PC-9 (cell line): ENCODE measurements around the gene SLC39A13. TPM values are rescaled to one million over a fixed set of nuclear protein-coding genes. Genes with fewer than 3 reads are reported as not detected.

Experiments
- BruUV-seq: library from RNA; stranded (reverse); fragments of 400-500 nt; replicated peaks from 2 replicates; lab custom pipeline; 2021; lab: Mats Ljungman, UMichigan
- CTCF ChIA-PET: fragments of 300-600 bp; sonication (Branson Sonifier 250); formaldehyde crosslinking; loops from one replicate; lab custom pipeline; 2022; ENCODE audit warnings: antibody characterized with exemption; lab: Charles Lee
- POLR2A ChIA-PET: fragments of 300-600 bp; sonication (Branson Sonifier 250); formaldehyde crosslinking; loops from one replicate; lab custom pipeline; 2022; ENCODE audit warnings: antibody characterized with exemption; ENCODE audit not compliant: unreplicated experiment; lab: Charles Lee
- DNase-seq, 2 experiments: peaks; one replicate each; pipeline versions ENCODE4 v3.0.0 to v3.0.0-alpha.2; 2015 to 2022; ENCODE audit warnings: mixed read lengths in 1 of 2
- H2AFZ ChIP-seq: fragments of 200-600 bp; sonication (generic); 2 replicates; pipeline ENCODE4 v1.8.1; 2017; ENCODE audit warnings: antibody characterized with exemption
- H3F3A ChIP-seq: fragments of 200-600 bp; sonication (generic); 2 replicates; pipeline ENCODE4 v1.8.1; 2017; ENCODE audit warnings: antibody characterized with exemption, mild to moderate bottlenecking, low read depth; ENCODE audit not compliant: insufficient read depth
- H3K27ac ChIP-seq: fragments of 200-600 bp; sonication (generic); 2 replicates; pipeline ENCODE4 v1.6.1; 2016; ENCODE audit warnings: mixed run types
- H3K27me3 ChIP-seq: fragments of 200-600 bp; sonication (generic); 2 replicates; pipeline ENCODE4 v1.6.1; 2016; ENCODE audit warnings: low read depth, mixed run types; ENCODE audit not compliant: insufficient read depth
- H3K36me3 ChIP-seq: fragments of 200-600 bp; sonication (generic); 2 replicates; pipeline ENCODE4 v1.6.1; 2016; ENCODE audit warnings: low read depth, mixed run types
- H3K4me1 ChIP-seq: fragments of 200-600 bp; sonication (generic); replicated peaks from 2 replicates; pipeline ENCODE4 v1.6.1; 2016; ENCODE audit warnings: mixed run types; ENCODE audit not compliant: insufficient read depth
- H3K4me2 ChIP-seq: fragments of 200-600 bp; sonication (generic); 2 replicates; pipeline ENCODE4 v1.6.1; 2017; ENCODE audit warnings: mixed run types
- H3K4me3 ChIP-seq: fragments of 200-600 bp; sonication (generic); 2 replicates; pipeline ENCODE4 v1.6.1; 2016; ENCODE audit warnings: mixed run types
- H3K79me2 ChIP-seq: fragments of 200-600 bp; sonication (generic); 2 replicates; pipeline ENCODE4 v1.6.1; 2017; ENCODE audit warnings: low read depth, mixed run types
- H3K9me2 ChIP-seq: fragments of 200-600 bp; sonication (generic); 2 replicates; pipeline ENCODE4 v1.8.1; 2017; ENCODE audit warnings: mild to moderate bottlenecking; ENCODE audit not compliant: insufficient read depth
- H3K9me3 ChIP-seq: fragments of 200-600 bp; sonication (generic); 2 replicates; pipeline ENCODE4 v1.8.1; 2016; ENCODE audit warnings: low read depth; ENCODE audit not compliant: insufficient read depth
- H4K20me1 ChIP-seq: fragments of 200-600 bp; sonication (generic); 2 replicates; pipeline ENCODE4 v1.8.1; 2017; ENCODE audit not compliant: insufficient read depth
- EZH2 ChIP-seq: fragments of 200-600 bp; sonication (generic); IDR thresholded peaks from 2 replicates; pipeline ENCODE4 v1.8.0; 2017; ENCODE audit warnings: antibody characterized with exemption, low read depth
- intact Hi-C: fragments of 100-400 bp; cut with micrococcal nuclease; formaldehyde crosslinking; loops from one replicate; pipeline ENCODE4 v1.10.0; 2022; ENCODE audit not compliant: unreplicated experiment
- total RNA-seq: library from RNA; stranded (reverse); gene quantifications from 2 replicates; pipeline ENCODE4 v1.2.3, GENCODE V29; 2021
- TF ChIP-seq, protein P1 (sequence below): fragments of 200-600 bp; sonication (generic); conservative IDR thresholded peaks from 2 replicates; pipeline ENCODE4 v1.6.1; 2017; ENCODE audit warnings: mixed run types, antibody characterized with exemption, mild to moderate bottlenecking, moderate library complexity

SLC39A13 gene
- total RNA-seq, 1 experiment from 2014 or later, result 28.8 TPM

DNA sequence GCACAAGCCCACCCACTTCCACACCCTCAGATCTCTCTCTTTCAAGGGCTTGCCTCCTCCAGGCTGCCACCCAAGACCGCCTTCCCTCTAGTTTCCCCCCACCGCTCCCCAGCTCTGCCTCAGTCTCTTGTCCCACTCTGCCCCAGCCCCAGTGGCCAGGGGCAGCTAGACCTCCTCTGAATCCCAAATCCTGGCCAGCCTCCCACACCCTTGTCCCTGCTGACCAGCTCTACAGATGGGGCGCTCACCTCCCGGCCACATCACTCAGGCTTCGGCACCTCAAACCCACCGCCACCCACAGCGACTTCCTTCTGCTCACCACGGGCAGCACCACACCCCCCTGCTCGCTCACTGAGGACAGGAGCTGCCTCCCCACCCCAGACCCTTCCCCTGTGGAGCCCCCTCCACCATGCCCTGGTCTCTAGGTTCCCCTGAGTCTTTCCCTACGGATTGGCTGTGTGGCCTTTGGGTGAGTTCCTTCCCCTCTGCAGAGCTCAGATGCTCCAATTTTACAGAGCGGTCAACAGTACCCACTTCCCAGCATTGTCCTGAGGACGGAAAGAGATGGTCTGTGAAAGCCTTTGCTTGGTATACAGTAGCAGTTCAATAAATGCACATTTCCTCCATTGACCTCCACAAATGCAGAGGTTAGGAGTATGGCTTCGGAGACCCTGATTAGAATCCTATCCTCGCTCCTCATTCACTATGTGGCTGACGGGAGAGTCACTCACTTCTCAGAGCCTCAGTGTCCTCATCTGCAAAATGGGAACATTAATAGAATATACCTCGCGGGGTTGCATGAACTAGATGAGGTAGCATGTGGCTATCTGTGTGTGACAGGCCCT, 18.6 kb upstream of the SLC39A13 start:
- CTCF ChIA-PET, result no interaction called here
- Histone ChIP-seq H2AFZ (no peak overlapping the region), H3K9me3 (no peaks in the 10 kb centered on the region), H3K9me2 (no peaks in the 10 kb centered on the region), H3K79me2 (no peaks in the 10 kb centered on the region), H3K4me1 (no peaks in the 10 kb centered on the region), H3K4me2 (no peak overlapping the region), H3K27ac (no peak overlapping the region), H3K27me3 (no peaks in the 10 kb centered on the region), H4K20me1 (no peaks in the 10 kb centered on the region), H3K36me3 (no peaks in the 10 kb centered on the region), H3F3A (no peaks in the 10 kb centered on the region), H3K4me3 (no peak overlapping the region)
- intact Hi-C loops, result no loop called here
- POLR2A ChIA-PET, result no interaction called here
- no peak for TF ChIP-seq EZH2
- TF ChIP-seq, protein P1, sequence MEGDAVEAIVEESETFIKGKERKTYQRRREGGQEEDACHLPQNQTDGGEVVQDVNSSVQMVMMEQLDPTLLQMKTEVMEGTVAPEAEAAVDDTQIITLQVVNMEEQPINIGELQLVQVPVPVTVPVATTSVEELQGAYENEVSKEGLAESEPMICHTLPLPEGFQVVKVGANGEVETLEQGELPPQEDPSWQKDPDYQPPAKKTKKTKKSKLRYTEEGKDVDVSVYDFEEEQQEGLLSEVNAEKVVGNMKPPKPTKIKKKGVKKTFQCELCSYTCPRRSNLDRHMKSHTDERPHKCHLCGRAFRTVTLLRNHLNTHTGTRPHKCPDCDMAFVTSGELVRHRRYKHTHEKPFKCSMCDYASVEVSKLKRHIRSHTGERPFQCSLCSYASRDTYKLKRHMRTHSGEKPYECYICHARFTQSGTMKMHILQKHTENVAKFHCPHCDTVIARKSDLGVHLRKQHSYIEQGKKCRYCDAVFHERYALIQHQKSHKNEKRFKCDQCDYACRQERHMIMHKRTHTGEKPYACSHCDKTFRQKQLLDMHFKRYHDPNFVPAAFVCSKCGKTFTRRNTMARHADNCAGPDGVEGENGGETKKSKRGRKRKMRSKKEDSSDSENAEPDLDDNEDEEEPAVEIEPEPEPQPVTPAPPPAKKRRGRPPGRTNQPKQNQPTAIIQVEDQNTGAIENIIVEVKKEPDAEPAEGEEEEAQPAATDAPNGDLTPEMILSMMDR, result no peak
- no TSS peak for BruUV-seq
- peak in 1 of 2 experiments; percentile 16 for DNase-seq

DNA sequence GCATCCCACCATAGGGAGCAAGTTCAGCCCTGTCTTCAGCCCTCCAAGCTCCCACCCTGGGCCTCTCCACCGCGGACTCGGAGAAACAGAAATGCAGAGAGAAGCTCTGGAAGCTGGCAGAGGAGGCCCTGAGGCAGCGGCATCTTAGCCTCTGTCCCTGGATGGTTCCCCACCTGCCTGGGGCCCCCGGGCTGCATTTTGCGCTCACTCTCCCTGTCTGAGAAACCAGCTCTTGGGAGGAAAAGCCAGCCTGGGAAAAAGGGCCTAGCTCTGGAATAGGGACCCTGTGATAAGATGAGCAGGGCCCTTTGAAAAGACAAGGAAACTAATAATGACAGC, 18.0 kb upstream of the SLC39A13 start:
- Histone ChIP-seq H3K27me3 (no peaks in the 10 kb centered on the region), H3K4me3 (no peak overlapping the region), H4K20me1 (no peaks in the 10 kb centered on the region), H3K79me2 (no peaks in the 10 kb centered on the region), H3K9me2 (no peaks in the 10 kb centered on the region), H3K36me3 (no peaks in the 10 kb centered on the region), H2AFZ (no peak overlapping the region), H3K4me2 (no peak overlapping the region), H3F3A (no peaks in the 10 kb centered on the region), H3K27ac (no peak overlapping the region), H3K4me1 (no peaks in the 10 kb centered on the region), H3K9me3 (no peaks in the 10 kb centered on the region)
- no peak for TF ChIP-seq EZH2
- TF ChIP-seq, protein P1, result no peak
- DNase-seq, result peak in 1 of 2 experiments; percentile 6
- intact Hi-C loops, result no loop called here
- POLR2A ChIA-PET, result no interaction called here
- CTCF ChIA-PET, result no interaction called here
- no TSS peak for BruUV-seq

DNA sequence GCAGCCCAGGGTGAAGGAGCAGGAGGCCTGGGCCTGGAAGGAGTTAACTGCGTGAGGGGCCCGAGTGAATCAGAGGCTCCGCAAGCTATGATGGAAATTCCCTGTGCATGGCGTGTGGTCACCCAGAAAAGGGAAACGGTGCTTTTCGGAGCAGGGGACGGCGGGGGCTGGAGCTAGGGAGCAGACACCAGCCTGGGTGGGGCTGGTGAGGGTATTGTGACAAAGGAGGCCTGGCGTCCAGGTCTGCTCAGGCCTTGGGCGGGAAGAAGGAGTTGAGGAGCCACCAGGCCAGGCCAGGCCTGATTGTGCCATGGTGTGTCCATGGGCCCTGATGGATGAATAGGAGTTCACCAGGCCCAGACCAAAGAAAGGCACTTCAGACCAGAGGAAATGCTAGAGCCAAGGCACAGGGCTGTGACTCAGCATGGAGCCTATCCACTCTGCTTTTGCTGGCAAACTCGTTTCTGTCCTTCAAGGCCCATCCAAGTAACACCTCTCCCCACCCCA, 17.3 kb upstream of the SLC39A13 start:
- no peak overlapping the region for H2AFZ ChIP-seq
- H3F3A ChIP-seq, result no peaks in the 10 kb centered on the region
- H3K9me2 ChIP-seq, result no peaks in the 10 kb centered on the region
- H3K9me3 ChIP-seq, result no peaks in the 10 kb centered on the region
- H3K36me3 ChIP-seq, result no peaks in the 10 kb centered on the region
- H3K27ac ChIP-seq, result no peak overlapping the region
- TF ChIP-seq, protein P1, result no peak
- no peak for TF ChIP-seq EZH2
- no peaks in the 10 kb centered on the region for H4K20me1 ChIP-seq
- ChIA-PET CTCF (no interaction called here), POLR2A (no interaction called here)
- BruUV-seq, result no TSS peak
- DNase-seq, result no peak
- no peak overlapping the region for H3K4me3 ChIP-seq
- H3K27me3 ChIP-seq, result no peaks in the 10 kb centered on the region
- intact Hi-C loops, result no loop called here
- H3K4me1 ChIP-seq, result no peaks in the 10 kb centered on the region
- no peak overlapping the region for H3K4me2 ChIP-seq
- no peaks in the 10 kb centered on the region for H3K79me2 ChIP-seq
